Glutamatergic neuron (in vitro differentiated cells): Measurements from ENCODE around the gene MACROD2. TPM values are rescaled to one million over a fixed set of nuclear protein-coding genes. Genes with fewer than 3 reads are reported as not detected.

Experiments used
- DNase-seq: peaks from one replicate; pipeline ENCODE4 v3.0.0; 2022
- H3K27ac Mint-ChIP-seq: one replicate; pipeline ENCODE4 v1.8.0; 2020; ENCODE audit warnings: mild to moderate bottlenecking, mixed read lengths, inconsistent platforms; ENCODE audit not compliant: unreplicated experiment
- H3K27me3 Mint-ChIP-seq: one replicate; pipeline ENCODE4 v1.8.0; 2020; ENCODE audit warnings: mild to moderate bottlenecking, moderate library complexity, mixed read lengths, inconsistent platforms; ENCODE audit not compliant: unreplicated experiment
- H3K36me3 Mint-ChIP-seq: one replicate; pipeline ENCODE4 v1.8.0; 2020; ENCODE audit warnings: mild to moderate bottlenecking, mixed read lengths, inconsistent platforms; ENCODE audit not compliant: unreplicated experiment
- H3K4me1 Mint-ChIP-seq: one replicate; pipeline ENCODE4 v1.8.0; 2020; ENCODE audit warnings: mild to moderate bottlenecking, low read depth, mixed read lengths, inconsistent platforms; ENCODE audit not compliant: unreplicated experiment
- H3K4me3 Mint-ChIP-seq: one replicate; pipeline ENCODE4 v1.8.0; 2020; ENCODE audit warnings: mild to moderate bottlenecking, mixed read lengths, inconsistent platforms; ENCODE audit not compliant: unreplicated experiment
- H3K9me3 Mint-ChIP-seq: one replicate; pipeline ENCODE4 v1.8.0; 2020; ENCODE audit warnings: mild to moderate bottlenecking, moderate library complexity, mixed read lengths, inconsistent platforms; ENCODE audit not compliant: unreplicated experiment
- CTCF ChIP-seq: fragments of 200-600 bp; sonication (generic); IDR thresholded peaks from one replicate; pipeline ENCODE4 v1.5.0; 2021; ENCODE audit not compliant: partially characterized antibody, unreplicated experiment
- total RNA-seq: library from RNA; stranded (reverse); fragmentation: NEBNext Ultra II Directional; extraction: Animal tissue kit (Norgen Biotek cat#: 25700); gene quantifications from one replicate; pipeline ENCODE4 v1.2.1, GENCODE V29; 2021; ENCODE audit not compliant: unreplicated experiment

Gene MACROD2
- total RNA-seq, 1 donor from 2014 or later = 8.7 TPM

GRCh38 chr20:15827628-15828027 lies 1832.3 kb downstream of the MACROD2 start:
- no peak for DNase-seq
- Mint-ChIP-seq H3K27ac (no peak overlapping the region), H3K4me1 (peaks cover 17% of the 10 kb centered on the region), H3K27me3 (no peaks in the 10 kb centered on the region), H3K4me3 (no peak overlapping the region), H3K9me3 (peaks cover 6% of the 10 kb centered on the region), H3K36me3 (no peaks in the 10 kb centered on the region)
- TF ChIP-seq CTCF = no peak

- no peak for DNase-seq
- Mint-ChIP-seq H3K4me1 (peaks cover 20% of the 10 kb centered on the region), H3K27ac (no peak overlapping the region), H3K4me3 (no peak overlapping the region), H3K27me3 (no peaks in the 10 kb centered on the region), H3K9me3 (no peaks in the 10 kb centered on the region), H3K36me3 (no peaks in the 10 kb centered on the region)
- TF ChIP-seq CTCF = no peak
Measured at GRCh38 chr20:15831201-15831600, 1835.9 kb downstream of the MACROD2 start.

- Mint-ChIP-seq H3K9me3 (no peaks in the 10 kb centered on the region), H3K4me1 (peaks cover 29% of the 10 kb centered on the region), H3K27me3 (no peaks in the 10 kb centered on the region), H3K27ac (no peak overlapping the region), H3K4me3 (no peak overlapping the region), H3K36me3 (no peaks in the 10 kb centered on the region)
- DNase-seq = no peak
- no peak for TF ChIP-seq CTCF
Measured at GRCh38 chr20:15832512-15832911, 1837.2 kb downstream of the MACROD2 start.

- H3K27ac Mint-ChIP-seq = no peak overlapping the region
- no peak overlapping the region for H3K4me3 Mint-ChIP-seq
- DNase-seq = no peak
- H3K4me1 Mint-ChIP-seq = peaks cover 29% of the 10 kb centered on the region
- TF ChIP-seq CTCF = no peak
- H3K27me3 Mint-ChIP-seq = no peaks in the 10 kb centered on the region
- no peaks in the 10 kb centered on the region for H3K36me3 Mint-ChIP-seq
- no peaks in the 10 kb centered on the region for H3K9me3 Mint-ChIP-seq
Measured at GRCh38 chr20:15834857-15835256, 1839.5 kb downstream of the MACROD2 start.

GRCh38 chr20:15835811-15836210 lies 1840.5 kb downstream of the MACROD2 start:
- Mint-ChIP-seq H3K27ac (peak overlapping the region; percentile 11), H3K4me3 (peak overlapping the region; percentile 22), H3K4me1 (peaks cover 27% of the 10 kb centered on the region), H3K27me3 (no peaks in the 10 kb centered on the region), H3K9me3 (no peaks in the 10 kb centered on the region), H3K36me3 (no peaks in the 10 kb centered on the region)
- no peak for TF ChIP-seq CTCF
- DNase-seq = peak; percentile 27
